ENCODE measurements around the gene LSM14B. TPM values are rescaled to one million over a fixed set of nuclear protein-coding genes. Genes with fewer than 3 reads are reported as not detected.
A peak's percentile ranks its signal among the peaks of the same experiment; 100 is the strongest.

The LSM14B gene
- total RNA-seq, 1 experiment from 2014 or later: 24.6 TPM

DNA sequence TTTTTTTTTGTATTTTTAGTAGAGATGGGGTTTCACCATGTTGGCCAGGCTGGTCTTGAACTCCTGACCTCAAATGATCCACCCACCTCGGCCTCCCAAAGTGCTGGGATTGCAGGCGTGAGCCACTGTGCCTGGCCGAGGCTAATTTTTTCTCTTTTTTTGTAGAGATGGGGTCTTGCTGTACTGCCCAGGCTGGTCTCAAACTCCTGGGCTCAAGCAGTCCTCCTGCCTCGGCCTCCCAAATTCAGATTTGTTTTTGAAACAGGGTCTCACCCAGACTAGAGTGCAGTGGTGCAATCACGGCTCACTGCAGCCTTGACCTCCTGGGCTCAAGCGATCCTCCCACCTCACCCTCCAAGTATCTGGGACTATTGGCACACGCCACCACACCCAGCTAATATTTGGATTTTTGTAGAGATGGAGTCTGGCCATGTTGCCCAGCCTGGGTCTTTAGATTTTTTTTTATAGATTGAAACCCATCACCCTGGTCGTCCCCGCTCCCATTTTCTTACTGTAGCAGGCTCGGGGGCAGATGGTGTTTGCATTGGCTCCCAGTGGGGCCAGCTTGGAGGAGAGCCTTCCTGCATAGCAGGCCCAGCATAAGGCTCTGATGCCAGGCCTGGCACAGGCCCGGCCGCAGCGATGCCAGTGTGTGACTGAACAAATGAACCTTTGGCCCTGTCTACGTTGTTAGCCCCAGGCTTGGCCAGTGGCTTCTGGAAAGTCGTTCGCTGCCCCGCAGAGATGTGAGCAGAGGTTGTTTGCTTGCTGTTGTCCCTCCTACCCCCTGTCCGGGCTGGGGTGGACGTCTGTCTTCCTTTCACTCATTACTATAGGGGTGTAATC is 56.3 kb downstream of the LSM14B start:
- no peak for DNase-seq (ENCODE audit: extremely low read depth, low read depth)

DNA sequence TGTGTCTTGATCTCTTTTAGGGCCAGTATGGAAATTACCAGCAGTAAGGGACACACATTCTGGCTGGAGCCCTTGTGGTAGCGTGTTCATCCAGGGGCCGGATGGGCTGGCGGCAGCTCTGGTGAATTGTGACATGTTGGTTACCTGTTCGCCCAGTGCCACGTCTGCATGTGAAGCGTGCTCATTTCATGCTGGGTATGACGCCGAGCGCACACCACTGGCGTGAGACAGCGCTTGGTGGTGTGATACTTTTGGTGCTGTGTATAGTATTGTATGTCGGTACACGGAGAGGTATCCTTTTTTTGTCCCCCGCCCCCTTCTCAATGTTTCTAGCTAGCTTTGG is 56.9 kb downstream of the LSM14B start:
- no peak for DNase-seq (ENCODE audit: extremely low read depth, low read depth)

DNA sequence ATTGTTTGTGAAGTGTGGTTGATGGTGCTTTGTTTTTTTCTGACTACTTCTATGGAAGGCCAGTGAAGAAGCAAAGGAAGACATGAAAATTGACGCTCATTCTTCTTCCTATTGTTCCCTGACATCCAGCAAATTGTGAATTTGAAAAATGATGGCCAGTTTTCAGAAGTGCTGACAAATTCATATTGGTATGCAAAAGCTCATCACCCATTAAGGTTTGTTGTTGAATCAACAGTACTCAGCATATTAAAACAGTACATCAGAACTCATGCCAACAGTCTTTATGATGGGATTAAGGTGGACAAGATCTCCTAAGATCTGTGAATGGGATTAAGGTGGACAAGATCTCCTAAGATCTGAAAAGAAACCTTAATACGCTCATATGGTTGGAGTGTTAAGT is 59.5 kb downstream of the LSM14B start:
- DNase-seq (ENCODE audit: extremely low read depth, low read depth): no peak

DNA sequence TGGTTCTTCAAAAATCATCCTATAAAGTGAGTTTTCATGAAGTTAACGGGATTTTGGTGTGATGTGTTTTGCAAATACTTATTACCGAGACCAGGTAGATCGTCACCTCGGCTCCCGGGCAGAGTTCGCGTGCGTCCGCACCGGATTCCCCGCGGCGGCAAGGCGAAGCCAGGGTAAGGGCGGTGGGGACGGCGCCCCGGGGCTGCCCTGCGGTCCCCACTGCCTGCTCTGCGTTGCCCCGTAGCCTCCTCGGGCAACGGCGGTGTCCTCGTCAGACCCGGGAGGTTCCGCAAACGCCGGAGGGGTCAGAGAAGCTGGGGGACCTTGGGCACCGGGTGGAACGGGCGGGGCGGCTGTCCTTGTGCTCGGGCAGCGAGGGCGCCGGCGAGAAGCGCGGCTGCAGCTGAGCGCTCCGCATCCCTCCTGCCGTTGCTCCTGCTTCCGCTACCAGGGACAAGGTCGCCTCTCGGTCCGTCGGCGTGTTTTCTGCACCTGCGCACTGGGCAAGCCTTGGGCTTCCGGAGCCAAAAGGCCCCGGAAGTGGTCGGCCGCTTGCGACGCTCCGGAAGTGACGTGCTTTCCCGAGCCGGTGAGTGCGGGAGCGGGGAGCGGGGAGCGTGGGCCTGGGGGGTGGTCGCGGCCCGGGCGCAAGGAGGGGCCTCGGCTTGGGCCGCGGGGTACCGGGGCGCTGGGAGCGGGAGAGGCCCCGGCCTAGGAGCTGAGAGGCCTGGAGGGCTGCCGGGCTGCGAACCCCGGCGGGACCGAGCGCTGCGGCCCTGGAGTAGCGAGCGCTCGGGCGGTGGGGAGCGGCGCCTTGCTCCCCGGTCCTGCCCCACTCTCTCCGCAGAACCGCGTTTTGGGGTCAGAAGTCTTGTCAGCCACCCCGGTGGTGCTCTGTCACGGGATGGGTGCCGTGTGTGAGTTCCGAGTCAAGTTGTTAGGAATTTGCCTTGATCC is 60.5 kb downstream of the LSM14B start, which contains the start of gene MTG2:
TSS of gene MTG2 (plus strand) at position 560 of the 957 bp plus-strand sequence. CDS start 10,393 bp downstream, outside the sequence.
- peak; percentile 95 for DNase-seq (ENCODE audit: extremely low read depth, low read depth)

DNA sequence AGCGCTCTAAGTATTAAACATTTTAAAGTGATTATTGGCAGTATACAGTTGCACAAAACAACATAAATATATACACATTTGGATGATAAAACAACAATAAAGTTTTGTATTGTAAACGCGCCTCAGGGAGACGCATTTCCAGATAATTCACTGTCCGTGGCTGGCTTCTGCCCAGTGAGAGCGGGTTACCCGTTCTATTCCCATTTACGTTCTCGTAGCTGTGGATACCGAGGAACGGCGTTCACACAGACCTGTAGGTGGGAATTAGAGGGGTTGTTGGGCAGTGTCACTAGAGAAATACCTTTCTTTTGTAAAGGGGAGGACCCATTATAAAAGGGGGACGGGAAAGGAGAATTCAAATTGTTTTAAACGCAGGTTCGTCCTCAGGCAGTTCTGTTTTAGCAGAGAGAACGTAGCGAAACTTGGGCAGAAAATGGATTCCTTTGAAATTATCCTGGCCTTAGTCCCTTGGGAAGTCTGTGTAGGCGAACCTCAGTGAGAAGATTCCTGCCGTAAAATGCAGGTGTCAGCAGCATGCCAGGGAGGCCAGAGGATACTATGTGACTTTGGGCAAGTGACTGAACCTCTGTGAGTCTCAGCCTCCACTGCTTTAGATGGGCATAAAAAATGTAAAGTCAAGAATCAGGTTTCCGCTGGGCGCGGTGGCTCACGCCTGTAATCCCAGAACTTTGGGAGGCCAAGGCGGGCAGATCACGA is 61.3 kb downstream of the LSM14B start:
- DNase-seq (ENCODE audit: extremely low read depth, low read depth): no peak

Other genes starting within 250 kb of the LSM14B start
- gene TAF4, start 56.6 kb upstream of the LSM14B start, total RNA-seq (2014; rRNA removed; shearing (Covaris generic)): 4.0 and 6.6 TPM in 2 replicates
- gene PSMA7, start 20.9 kb downstream of the LSM14B start, total RNA-seq (2014; rRNA removed; shearing (Covaris generic)): 406 and 439 TPM in 2 replicates
- gene SS18L1, start 21.3 kb downstream of the LSM14B start, total RNA-seq (2014; rRNA removed; shearing (Covaris generic)): 10.6 and 11.7 TPM in 2 replicates
- gene MTG2, start 60.6 kb downstream of the LSM14B start, total RNA-seq (2014; rRNA removed; shearing (Covaris generic)): 34.3 and 42.3 TPM in 2 replicates
- gene HRH3, start 97.8 kb downstream of the LSM14B start, total RNA-seq (2014; rRNA removed; shearing (Covaris generic)): not detected in 2 replicates
- gene OSBPL2, start 116.0 kb downstream of the LSM14B start, total RNA-seq (2014; rRNA removed; shearing (Covaris generic)): 12.4 and 14.8 TPM in 2 replicates
- gene ADRM1, start 180.5 kb downstream of the LSM14B start, total RNA-seq (2014; rRNA removed; shearing (Covaris generic)): 142 and 176 TPM in 2 replicates
- 169 and 171 TPM in 2 replicates for gene LAMA5, start 244.8 kb downstream of the LSM14B start, total RNA-seq (2014; rRNA removed; shearing (Covaris generic))

Measured in NCI-H460 (cell line).